ENCODE data around the gene ARHGEF16.

ARHGEF16 gene

GRCh38 chr1:3505161-3505560 is 50.7 kb downstream of the ARHGEF16 start:
- no peak for DNase-seq

DNA sequence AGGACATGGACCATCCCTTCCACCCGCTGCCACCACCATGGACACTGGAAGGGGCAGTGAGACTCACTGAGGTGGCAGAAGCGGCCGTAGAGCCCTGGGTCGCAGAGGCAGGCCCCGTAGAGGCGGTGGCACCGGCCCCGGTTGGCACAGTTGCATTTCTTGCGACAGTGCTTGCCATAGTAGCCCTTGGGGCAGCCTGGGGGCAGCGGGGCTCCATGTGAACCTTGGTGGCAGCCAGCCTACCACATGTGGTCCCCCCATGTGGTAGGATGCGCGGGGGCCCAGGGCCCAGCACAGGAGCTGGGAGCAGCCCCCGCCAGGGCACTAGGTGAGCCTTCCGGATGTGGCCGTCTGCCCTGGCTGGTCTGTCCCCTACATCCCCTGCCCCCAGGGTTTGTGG is 51.6 kb downstream of the ARHGEF16 start:
- no peak for DNase-seq

DNA sequence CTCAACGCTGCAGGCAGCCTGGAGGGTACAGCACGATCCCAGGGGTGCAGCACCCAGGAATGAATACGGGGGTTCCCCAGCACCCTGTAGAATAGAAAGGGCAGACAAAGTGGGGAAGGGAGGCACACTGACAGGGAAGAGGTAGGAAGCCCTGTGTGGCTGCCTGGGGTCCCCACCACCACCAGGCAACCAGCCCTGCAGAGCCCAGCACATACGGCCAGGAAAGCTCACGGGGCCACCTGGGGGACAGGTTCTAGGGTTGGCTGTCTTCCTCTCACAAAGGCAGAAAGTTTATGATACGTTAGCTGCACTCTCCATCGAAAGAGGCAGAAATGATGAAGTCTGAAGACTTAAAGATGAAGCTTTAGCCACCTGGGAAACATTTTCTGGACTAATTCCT is 52.5 kb downstream of the ARHGEF16 start:
- no peak for DNase-seq

- no peak for DNase-seq
Measured at GRCh38 chr1:3507636-3508275, 53.3 kb downstream of the ARHGEF16 start.

GRCh38 chr1:3508757-3509415 is 54.4 kb downstream of the ARHGEF16 start:
- no peak for DNase-seq

- DNase-seq: no peak
Measured at GRCh38 chr1:3509721-3510120, 55.3 kb downstream of the ARHGEF16 start.

GRCh38 chr1:3510136-3510955 is 55.9 kb downstream of the ARHGEF16 start:
- DNase-seq: no peak

DNA sequence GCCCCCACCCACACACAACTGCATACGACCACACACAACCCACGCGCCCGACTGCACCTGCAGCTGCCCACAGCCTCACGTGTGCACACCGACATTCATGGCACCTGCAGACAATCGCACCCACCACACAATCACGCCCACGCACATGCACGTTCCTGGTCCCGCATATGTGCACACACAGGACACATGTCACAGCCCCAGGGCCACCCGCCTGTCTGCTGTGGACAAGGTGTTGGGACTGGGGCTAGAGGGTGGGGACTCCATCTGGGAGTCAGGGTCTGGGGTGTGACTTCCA is 56.4 kb downstream of the ARHGEF16 start:
- DNase-seq: no peak

DNA sequence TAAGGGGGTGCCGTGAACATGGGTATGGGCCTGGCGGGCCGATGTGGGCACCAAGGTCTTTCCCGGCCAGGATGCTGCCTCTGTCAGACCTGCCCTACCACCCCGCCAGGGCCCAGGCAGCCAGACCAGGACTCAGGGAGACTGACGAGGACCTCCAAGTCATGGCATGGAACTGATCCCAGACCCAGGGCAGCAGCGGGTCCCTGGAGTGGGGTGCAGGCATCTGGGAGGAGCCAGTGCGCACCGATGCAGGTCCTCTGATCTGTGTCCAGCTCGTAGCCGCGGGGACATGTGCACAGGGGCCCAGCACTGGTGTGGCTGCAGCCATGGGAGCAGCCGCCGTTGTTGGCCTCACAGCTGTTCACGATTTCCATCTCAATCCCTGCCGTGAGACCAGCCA is 56.8 kb downstream of the ARHGEF16 start:
- no peak for DNase-seq

GRCh38 chr1:3511856-3512255 is 57.4 kb downstream of the ARHGEF16 start:
- no peak for DNase-seq

- no peak for DNase-seq
Measured at GRCh38 chr1:3514404-3514803, 59.9 kb downstream of the ARHGEF16 start.

- DNase-seq: no peak
Measured at GRCh38 chr1:3515272-3515671, 60.8 kb downstream of the ARHGEF16 start.

GRCh38 chr1:3515774-3516480 is 61.5 kb downstream of the ARHGEF16 start:
- no peak for DNase-seq

GRCh38 chr1:3516481-3516869 is 62.0 kb downstream of the ARHGEF16 start:
- DNase-seq: no peak

- no peak for DNase-seq
Measured at GRCh38 chr1:3516911-3517675, 62.6 kb downstream of the ARHGEF16 start.

- no peak for DNase-seq
Measured at GRCh38 chr1:3518256-3518655, 63.8 kb downstream of the ARHGEF16 start.

GRCh38 chr1:3518756-3519155 is 64.3 kb downstream of the ARHGEF16 start:
- no peak for DNase-seq

- DNase-seq: no peak
Measured at GRCh38 chr1:3519301-3519885, 64.9 kb downstream of the ARHGEF16 start.

GRCh38 chr1:3520419-3521378 is 66.2 kb downstream of the ARHGEF16 start:
- no peak for DNase-seq

DNA sequence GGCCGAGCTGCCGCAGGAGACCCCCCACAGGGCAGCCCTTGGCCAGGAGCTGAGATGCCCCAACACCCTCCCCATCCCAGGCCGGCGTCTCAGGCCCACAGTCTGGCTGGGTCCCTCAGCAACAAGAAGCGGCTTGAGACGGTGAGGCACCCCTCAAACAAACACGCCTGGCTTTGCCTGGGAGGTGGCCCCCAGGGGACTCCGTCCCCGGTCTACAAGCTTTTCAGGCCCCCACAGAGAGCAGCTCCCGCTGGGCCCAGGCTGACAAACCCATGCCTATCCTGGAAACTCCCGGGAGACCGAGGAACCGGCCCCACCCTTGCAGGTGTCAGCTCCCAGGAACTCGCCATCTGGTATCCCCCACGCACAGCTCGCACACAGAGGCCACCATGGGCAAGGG is 67.0 kb downstream of the ARHGEF16 start:
- peak; percentile 18 to 57 for DNase-seq

- no peak for DNase-seq
Measured at GRCh38 chr1:3522112-3522511, 67.6 kb downstream of the ARHGEF16 start.

All from NCI-H524 (cell line).